A549 (cell line): Measurements from ENCODE around the gene ANKRD33B.

Source experiments
- CHD2 ChIP-seq: fragments of 150-350 bp; IDR thresholded peaks from 2 replicates; pipeline ENCODE4 v1.6.1; 2014; ENCODE audit warnings: low read length; ENCODE audit not compliant: partially characterized antibody
- EP300 ChIP-seq, 2 experiments: fragments of >200 bp; sonication (Bioruptor Twin); formaldehyde crosslinking; IDR thresholded peaks; 2 replicates in 1 of 2; 3 replicates in 1 of 2; pipeline ENCODE4 v1.6.1; 2016 to 2017
- FOSL2 ChIP-seq, 2 experiments: fragments of 450-650 bp in 1 of 2; fragments of >200 bp in 1 of 2; sonication (Bioruptor Twin) in 1 of 2; formaldehyde crosslinking; IDR thresholded peaks; 2 replicates each; pipeline versions ENCODE4 v1.5.0 to v1.6.1; 2016 to 2020; ENCODE audit warnings: mild to moderate bottlenecking in 1 of 2, moderate library complexity in 1 of 2
- JUN ChIP-seq, 2 experiments: fragments of >200 bp; sonication (Bioruptor Twin); formaldehyde crosslinking; IDR thresholded peaks; 2 replicates in 1 of 2; 3 replicates in 1 of 2; pipeline ENCODE4 v1.6.1; 2016 to 2017
- KDM5A ChIP-seq: fragments of 200-600 bp; sonication (generic); IDR thresholded peaks from 2 replicates; pipeline ENCODE4 v1.6.1; 2016; ENCODE audit warnings: antibody characterized with exemption, mild to moderate bottlenecking
- REST ChIP-seq: fragments of 200-600 bp; sonication (generic); IDR thresholded peaks from 2 replicates; pipeline ENCODE4 v1.6.1; 2016; ENCODE audit warnings: antibody characterized with exemption, mild to moderate bottlenecking, moderate library complexity

GRCh38 chr5:10615693-10616092, 51.8 kb downstream of the ANKRD33B start:
- TF ChIP-seq REST (no peak), CHD2 (no peak), FOSL2 (IDR thresholded peaks at IDR 0.05) (no peak), FOSL2 (CRISPR knock-in tag; IDR thresholded peaks at IDR 0.05) (no peak), KDM5A (no peak), EP300 (IDR thresholded peaks at IDR 0.05) (no peak), JUN (IDR thresholded peaks at IDR 0.05) (no peak)
